GM18907 (cell line): ENCODE results near the gene CPT1C.

Experiments
- ATAC-seq: cut with Tn5 transposase; IDR thresholded peaks from one replicate; pipeline ENCODE4 v1.9.1; 2021; ENCODE audit warnings: mild to moderate bottlenecking, moderate library complexity; ENCODE audit not compliant: unreplicated experiment

CPT1C gene

DNA sequence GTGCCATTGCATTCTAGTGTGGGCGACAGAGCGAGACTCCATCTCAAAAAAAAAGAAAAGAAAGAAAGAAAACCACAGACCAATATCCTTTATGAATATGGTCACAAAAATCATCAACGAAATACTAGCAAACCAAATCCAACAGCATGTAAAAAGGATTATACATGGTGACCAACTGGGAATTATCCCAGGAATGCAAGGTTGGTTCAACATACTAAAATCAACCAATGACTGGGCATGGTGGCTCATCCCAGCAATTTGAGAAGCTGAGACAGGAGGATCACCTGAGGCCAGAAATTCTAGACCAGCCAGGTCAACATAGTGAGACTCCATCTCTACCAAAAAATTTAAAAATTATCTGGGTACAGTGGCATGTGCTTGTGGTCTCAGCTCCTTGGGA, 65.0 kb downstream of the CPT1C start:
- ATAC-seq = no peak

DNA sequence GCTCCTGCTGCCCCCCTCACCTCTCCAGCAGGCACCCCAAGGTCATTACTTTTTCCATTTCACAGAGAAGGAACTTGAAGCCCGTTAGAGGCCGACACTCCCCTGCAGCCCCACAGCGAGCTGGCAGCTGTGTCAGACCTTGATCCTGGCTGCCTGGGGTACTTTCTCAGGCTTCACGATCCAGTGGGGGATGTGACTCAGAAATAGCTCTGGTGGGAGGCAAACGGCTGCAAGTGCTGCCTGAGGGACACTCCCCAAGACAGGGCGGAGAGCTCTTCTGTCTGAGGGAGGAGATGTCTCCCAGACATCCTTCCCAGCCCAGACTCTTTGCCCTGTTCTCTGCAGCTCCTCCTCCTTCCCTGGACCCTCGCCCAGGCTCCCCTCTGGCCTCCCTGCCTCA, 67.4 kb downstream of the CPT1C start:
- ATAC-seq = no peak

GRCh38 chr19:49761249-49761624, 70.3 kb downstream of the CPT1C start:
- no peak for ATAC-seq

DNA sequence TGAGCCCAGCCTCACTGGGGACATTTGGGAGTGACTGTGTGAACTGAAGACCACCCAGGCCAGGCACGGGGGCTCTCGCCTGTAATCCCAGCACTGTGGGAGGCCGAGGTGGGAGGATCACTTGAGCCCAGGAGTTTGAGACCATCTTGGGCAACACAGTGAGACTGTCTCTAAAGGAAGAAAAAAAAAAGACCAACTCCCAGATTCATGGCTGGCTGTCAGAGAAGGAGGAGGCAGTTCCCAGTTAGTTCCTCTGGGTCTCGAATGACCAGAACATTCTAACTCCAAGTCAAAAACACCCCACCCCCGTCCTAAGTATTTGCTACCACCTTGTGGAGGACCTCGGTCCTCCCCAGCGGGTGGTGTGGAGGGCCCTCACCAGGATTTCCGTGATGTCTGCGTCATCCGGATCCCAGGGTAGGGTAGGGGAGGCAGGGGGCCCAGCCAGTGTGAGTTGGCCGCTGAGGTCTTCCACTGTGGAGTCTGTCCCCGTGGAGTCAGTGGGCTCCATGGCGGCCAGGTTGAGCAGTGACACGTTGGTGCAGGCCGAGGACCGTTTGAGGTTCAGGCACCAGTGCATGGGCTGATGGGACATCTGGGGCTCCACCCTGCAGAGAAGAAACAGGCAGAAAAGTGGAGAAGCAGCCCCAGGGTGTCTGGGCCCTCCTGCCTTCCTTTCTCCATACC, 70.9 kb downstream of the CPT1C start:
- ATAC-seq = no peak

- ATAC-seq = no peak
These were observed 72.3 kb downstream of the CPT1C start, which contains the start of gene TSKS for GRCh38 chr19:49763230-49763629. Gene TSKS (minus strand): TSS chr19:49763306. CDS start chr19:49763247, 59 bp downstream.
